Hindlimb muscle (tissue), 1 donor: ENCODE data around the gene SLC35E2B. TPM values are rescaled to one million over a fixed set of nuclear protein-coding genes. Genes with fewer than 3 reads are reported as not detected.

ENCODE experiments used
- polyA plus RNA-seq: library from polyadenylated mRNA; unstranded; fragments of 120-200 nt; gene quantifications from one replicate; pipeline ENCODE4 v1.2.1, GENCODE V29; 2013; ENCODE audit not compliant: insufficient read length

The SLC35E2B gene
- polyA plus RNA-seq, 1 donor: 37.7 TPM

Other genes with a start within 250 kb of the SLC35E2B start
- gene ATAD3C, start 243.1 kb downstream of the SLC35E2B start, polyA plus RNA-seq: 0.90 TPM
- gene ATAD3B, start 221.0 kb downstream of the SLC35E2B start, polyA plus RNA-seq: 13.0 TPM
- gene ATAD3A, start 180.6 kb downstream of the SLC35E2B start, polyA plus RNA-seq: 23.1 TPM
- gene TMEM240, start 152.2 kb downstream of the SLC35E2B start, polyA plus RNA-seq: 4.8 TPM
- 92.1 TPM for gene SSU72, start 117.9 kb downstream of the SLC35E2B start, polyA plus RNA-seq
- gene FNDC10, start 92.7 kb downstream of the SLC35E2B start, polyA plus RNA-seq: 3.0 TPM
- gene MIB2, start 77.3 kb downstream of the SLC35E2B start, polyA plus RNA-seq: 92.6 TPM
- 38.1 TPM for gene MMP23B, start 60.6 kb downstream of the SLC35E2B start, polyA plus RNA-seq
- 39.0 TPM for gene CDK11B, start 33.8 kb downstream of the SLC35E2B start, polyA plus RNA-seq
- gene CDK11A, start 31.6 kb upstream of the SLC35E2B start, polyA plus RNA-seq: 27.0 TPM
- gene NADK, start 85.7 kb upstream of the SLC35E2B start, polyA plus RNA-seq: 32.4 TPM
- 164 TPM for gene GNB1, start 198.3 kb upstream of the SLC35E2B start, polyA plus RNA-seq
- gene CALML6, start 222.5 kb upstream of the SLC35E2B start, polyA plus RNA-seq: 211 TPM
- 134 TPM for gene TMEM52, start 226.5 kb upstream of the SLC35E2B start, polyA plus RNA-seq